Tibial artery (tissue), 4 donors: ENCODE results near the gene EIF3D.

Experiments
- DNase-seq, 2 donors: peaks; one replicate each; pipeline ENCODE4 v3.0.0-alpha.2; 2019
- H3K27ac ChIP-seq, 2 donors: fragments of 200-600 bp; sonication (generic) in 1 of 2; 1 replicate in 1 of 2; 2 replicates in 1 of 2; pipeline ENCODE4 v1.5.1; 2018 to 2019; ENCODE audit warnings: mild to moderate bottlenecking in 1 of 2
- H3K27me3 ChIP-seq, 2 donors: fragments of 200-600 bp; sonication (generic) in 1 of 2; one replicate each; pipeline versions ENCODE4 v1.5.1 to v1.6.0; 2016 to 2019
- H3K36me3 ChIP-seq, 3 donors: fragments of 200-600 bp; sonication (generic) in 2 of 3; one replicate each; pipeline ENCODE4 v1.5.1; 2016 to 2019; ENCODE audit warnings: mild to moderate bottlenecking in 2 of 3
- H3K4me1 ChIP-seq, 4 donors: fragments of 200-600 bp; sonication (generic) in 2 of 4; 1 replicate in 3 of 4; 2 replicates in 1 of 4; pipeline ENCODE4 v1.5.1; 2016 to 2019
- H3K4me3 ChIP-seq, 2 donors: fragments of 200-600 bp; sonication (generic) in 1 of 2; 1 replicate in 1 of 2; 2 replicates in 1 of 2; pipeline ENCODE4 v1.5.1; 2018 to 2019; ENCODE audit warnings: mild to moderate bottlenecking in 2 of 2
- H3K9me3 ChIP-seq, 3 donors: fragments of 200-600 bp; sonication (generic) in 1 of 3; one replicate each; pipeline ENCODE4 v1.5.1; 2016 to 2019
- intact Hi-C: fragments of 100-400 bp; cut with DNase I; formaldehyde crosslinking; loops from one replicate; pipeline ENCODE4 v1.15.0; 2023; ENCODE audit warnings: low total_unique reads
- TF ChIP-seq, protein P1 (sequence below), 2 experiments: fragments of 200-600 bp in 1 of 2; fragments of 450-650 bp in 1 of 2; IDR thresholded peaks; one replicate each; pipeline ENCODE4 v1.5.1; 2017 to 2019; ENCODE audit warnings: antibody characterized with exemption in 2 of 2, mild to moderate bottlenecking in 1 of 2, moderate library complexity in 1 of 2

EIF3D gene

DNA sequence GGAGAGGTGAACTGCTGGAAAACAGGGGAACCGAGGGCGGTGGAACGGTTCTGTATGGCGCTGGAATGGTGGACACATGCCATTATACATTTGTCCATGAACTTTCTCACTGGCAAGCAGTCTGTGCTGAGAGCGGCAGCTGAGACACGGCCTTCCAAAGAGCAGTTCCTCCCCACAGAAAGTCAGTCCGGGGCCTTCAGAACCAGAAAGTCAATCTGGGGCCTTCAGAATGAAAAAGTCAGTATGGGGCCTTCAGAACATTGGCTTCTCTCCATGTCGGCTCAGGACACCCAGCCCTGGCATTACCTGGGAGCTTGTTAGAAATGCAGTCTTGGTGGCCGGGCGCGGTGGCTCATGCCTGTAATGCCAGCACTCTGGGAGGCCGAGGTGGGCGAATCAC lies 56.3 kb downstream of the EIF3D start:
- Histone ChIP-seq H3K9me3 (no peaks in the 10 kb centered on the region), H3K27ac (peak overlapping the region; percentile 78 to 95), H3K4me3 (peak overlapping the region; percentile 42 to 44), H3K36me3 (peaks cover 30 to 68% (median 39%) of the 10 kb centered on the region in 3 donors), H3K4me1 (peaks cover 0 to 72% (median 37%) of the 10 kb centered on the region in 4 donors), H3K27me3 (no peaks in the 10 kb centered on the region)
- TF ChIP-seq, protein P1, sequence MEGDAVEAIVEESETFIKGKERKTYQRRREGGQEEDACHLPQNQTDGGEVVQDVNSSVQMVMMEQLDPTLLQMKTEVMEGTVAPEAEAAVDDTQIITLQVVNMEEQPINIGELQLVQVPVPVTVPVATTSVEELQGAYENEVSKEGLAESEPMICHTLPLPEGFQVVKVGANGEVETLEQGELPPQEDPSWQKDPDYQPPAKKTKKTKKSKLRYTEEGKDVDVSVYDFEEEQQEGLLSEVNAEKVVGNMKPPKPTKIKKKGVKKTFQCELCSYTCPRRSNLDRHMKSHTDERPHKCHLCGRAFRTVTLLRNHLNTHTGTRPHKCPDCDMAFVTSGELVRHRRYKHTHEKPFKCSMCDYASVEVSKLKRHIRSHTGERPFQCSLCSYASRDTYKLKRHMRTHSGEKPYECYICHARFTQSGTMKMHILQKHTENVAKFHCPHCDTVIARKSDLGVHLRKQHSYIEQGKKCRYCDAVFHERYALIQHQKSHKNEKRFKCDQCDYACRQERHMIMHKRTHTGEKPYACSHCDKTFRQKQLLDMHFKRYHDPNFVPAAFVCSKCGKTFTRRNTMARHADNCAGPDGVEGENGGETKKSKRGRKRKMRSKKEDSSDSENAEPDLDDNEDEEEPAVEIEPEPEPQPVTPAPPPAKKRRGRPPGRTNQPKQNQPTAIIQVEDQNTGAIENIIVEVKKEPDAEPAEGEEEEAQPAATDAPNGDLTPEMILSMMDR (IDR thresholded peaks at IDR 0.05): no peak
- DNase-seq: no peak
- intact Hi-C loops: loop anchor here (5.0 kb wide), 1 partner anchor 170 kb away; no protein-coding TSS in a partner anchor

DNA sequence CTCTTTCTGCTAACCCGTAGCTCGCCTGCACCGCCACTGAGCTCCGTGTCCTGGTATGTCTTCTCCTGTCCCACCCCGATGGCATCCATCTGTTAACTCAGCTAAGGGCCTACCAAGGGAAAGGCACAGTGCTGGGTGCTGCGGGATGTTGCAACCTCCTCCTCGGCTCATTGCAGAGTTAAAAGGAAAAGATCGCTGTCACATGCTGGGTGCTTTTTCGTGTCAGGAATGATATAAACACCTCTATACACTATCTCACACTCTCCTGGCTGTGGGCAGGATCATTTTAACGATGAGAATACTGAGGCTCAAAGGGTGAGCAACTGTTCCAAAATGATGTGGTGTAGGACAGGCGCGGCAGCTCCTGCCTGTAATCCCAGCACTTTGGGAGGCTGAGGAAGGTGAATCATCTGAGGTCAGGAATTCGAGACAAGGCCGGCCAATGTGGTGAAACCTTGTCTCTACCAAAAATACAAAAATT lies 57.6 kb downstream of the EIF3D start:
- H3K4me1 ChIP-seq: peaks cover 0 to 85% (median 49%) of the 10 kb centered on the region in 4 donors
- TF ChIP-seq, protein P1 (IDR thresholded peaks at IDR 0.05): no peak
- peak in 1 of 2 donors; percentile 77 for DNase-seq
- peak overlapping the region; percentile 78 to 95 for H3K27ac ChIP-seq
- H3K4me3 ChIP-seq: peak overlapping the region; percentile 42 to 44
- H3K27me3 ChIP-seq: no peaks in the 10 kb centered on the region
- intact Hi-C loops: loop anchor here (5.0 kb wide), 1 partner anchor 169 kb away; no protein-coding TSS in a partner anchor
- peaks cover 17 to 55% (median 26%) of the 10 kb centered on the region in 3 donors for H3K36me3 ChIP-seq
- H3K9me3 ChIP-seq: no peaks in the 10 kb centered on the region

DNA sequence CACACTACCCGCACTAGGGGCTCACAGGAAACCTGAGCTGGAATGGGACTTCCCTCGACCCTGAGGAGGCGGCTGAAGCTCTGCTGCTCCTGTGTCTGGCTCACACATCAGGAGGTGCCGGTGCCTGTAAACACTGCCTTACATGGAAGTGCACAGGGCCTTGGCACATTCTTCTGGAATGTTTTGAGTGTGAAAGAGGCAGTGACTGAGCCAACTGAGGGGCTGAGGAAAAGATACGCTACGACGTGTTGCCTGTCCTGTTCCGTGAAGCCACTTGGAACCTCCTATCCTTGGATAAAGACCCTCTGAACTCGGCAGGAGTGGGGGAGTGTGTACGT lies 58.0 kb downstream of the EIF3D start:
- H3K9me3 ChIP-seq: no peaks in the 10 kb centered on the region
- H3K27me3 ChIP-seq: no peaks in the 10 kb centered on the region
- peak in 1 of 2 donors; percentile 79 for DNase-seq
- peak overlapping the region; percentile 78 to 95 for H3K27ac ChIP-seq
- peaks cover 0 to 90% (median 54%) of the 10 kb centered on the region in 4 donors for H3K4me1 ChIP-seq
- TF ChIP-seq, protein P1 (IDR thresholded peaks at IDR 0.05): no peak
- intact Hi-C loops: loop anchor here (5.0 kb wide), 1 partner anchor 169 kb away; no protein-coding TSS in a partner anchor
- peaks cover 13 to 51% (median 22%) of the 10 kb centered on the region in 3 donors for H3K36me3 ChIP-seq
- peak overlapping the region; percentile 42 to 44 for H3K4me3 ChIP-seq

DNA sequence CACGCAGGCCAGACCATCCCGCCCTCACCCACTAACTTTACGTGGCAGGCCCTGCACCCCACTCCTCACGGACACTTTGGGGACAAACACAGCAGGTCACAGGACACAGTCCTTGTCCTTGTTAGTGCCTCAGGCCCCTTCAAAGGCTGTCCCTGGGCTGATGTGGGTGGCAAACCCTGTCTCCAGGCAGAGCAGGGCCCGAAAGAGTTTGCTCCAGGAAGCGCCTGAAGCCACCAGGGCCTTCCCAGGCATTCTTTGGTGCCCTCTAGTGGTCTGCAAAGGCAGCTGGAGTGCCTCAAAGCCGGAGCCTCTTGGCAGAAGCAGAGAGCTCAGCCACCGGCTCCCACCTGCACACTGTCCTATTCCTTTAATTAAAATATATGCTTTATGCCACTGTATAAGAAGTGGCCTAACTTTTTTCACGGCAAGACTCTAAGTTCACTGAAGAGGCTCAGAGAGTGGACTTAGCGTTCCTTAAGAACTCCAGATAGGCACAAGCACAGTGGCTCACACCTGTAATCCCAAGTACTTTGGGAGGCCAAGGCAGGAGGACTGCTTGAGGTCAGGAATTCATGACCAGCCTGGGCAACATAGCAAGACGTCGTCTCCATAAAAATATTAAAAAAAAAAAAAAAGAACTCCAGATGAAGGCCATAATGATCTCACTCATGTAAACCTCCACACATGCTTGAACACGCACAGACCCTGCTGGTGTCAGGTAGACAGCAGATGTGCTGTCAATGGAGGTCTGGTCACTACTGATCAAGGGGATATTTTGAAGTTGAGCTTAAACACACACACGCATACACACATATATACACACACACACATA lies 58.6 kb downstream of the EIF3D start:
- TF ChIP-seq, protein P1 (IDR thresholded peaks at IDR 0.05): peak; percentile 92 to 97
- no peaks in the 10 kb centered on the region for H3K27me3 ChIP-seq
- DNase-seq: peak; percentile 73 to 92
- H3K4me1 ChIP-seq: peaks cover 0 to 95% (median 59%) of the 10 kb centered on the region in 4 donors
- intact Hi-C loops: loop anchor here (5.0 kb wide), 1 partner anchor 168 kb away; no protein-coding TSS in a partner anchor
- H3K36me3 ChIP-seq: peaks cover 7 to 45% (median 16%) of the 10 kb centered on the region in 3 donors
- peak overlapping the region; percentile 42 to 44 for H3K4me3 ChIP-seq
- no peaks in the 10 kb centered on the region for H3K9me3 ChIP-seq
- H3K27ac ChIP-seq: peak overlapping the region; percentile 78 to 95

DNA sequence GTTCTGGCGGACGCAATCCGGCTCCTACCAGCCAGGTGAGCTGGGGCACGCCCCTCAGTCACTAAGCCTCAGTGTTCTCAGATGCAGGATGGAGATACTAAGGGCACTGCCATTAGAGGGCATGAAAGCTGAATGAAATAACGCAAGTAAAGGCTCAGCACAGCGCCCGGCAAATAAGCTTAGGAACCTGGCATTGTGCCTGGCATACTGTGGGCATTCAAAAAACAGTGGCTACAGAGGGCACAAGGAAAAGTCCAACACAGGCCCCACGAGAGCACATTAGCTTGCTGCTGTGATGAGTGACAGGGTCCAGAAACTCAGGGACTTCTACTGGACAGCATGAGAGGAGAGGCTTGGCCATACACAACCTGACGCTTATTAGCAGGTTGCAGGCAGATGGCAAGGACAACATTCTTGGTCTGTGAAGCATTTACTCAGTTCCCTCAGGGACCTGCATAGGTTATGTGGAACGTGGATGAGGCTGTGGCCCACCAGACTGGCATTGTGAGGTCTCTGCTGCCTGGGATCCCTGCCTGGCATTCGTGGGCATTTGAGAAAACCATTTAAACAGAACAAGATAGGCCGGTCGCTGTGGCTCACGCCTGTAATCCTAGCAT lies 59.8 kb downstream of the EIF3D start:
- Histone ChIP-seq H3K27me3 (no peaks in the 10 kb centered on the region), H3K9me3 (no peaks in the 10 kb centered on the region), H3K36me3 (peaks cover 0 to 33% (median 5%) of the 10 kb centered on the region in 3 donors), H3K4me3 (no peak overlapping the region), H3K4me1 (peaks cover 0 to 100% (median 71%) of the 10 kb centered on the region in 4 donors), H3K27ac (peak overlapping the region; percentile 78 to 95)
- peak in 1 of 2 donors; percentile 89 for DNase-seq
- TF ChIP-seq, protein P1 (IDR thresholded peaks at IDR 0.05): no peak
- intact Hi-C loops: loop anchor here (5.0 kb wide), 1 partner anchor 102 kb away; no protein-coding TSS in a partner anchor
